DOHH2 (cell line): Measurements from ENCODE around the gene ADK.

Experiments used
- H3F3A ChIP-seq: fragments of 200-600 bp; sonication (generic), shearing (Covaris generic); 2 replicates; pipeline ENCODE4 v1.6.0; 2016; ENCODE audit warnings: antibody characterized with exemption, mild to moderate bottlenecking; ENCODE audit not compliant: control insufficient read depth, insufficient read depth
- H3K27ac ChIP-seq: fragments of 200-600 bp; sonication (generic); 2 replicates; pipeline ENCODE4 v1.5.1; 2014; ENCODE audit warnings: low read depth, mild to moderate bottlenecking, low read length, moderate library complexity
- H3K27me3 ChIP-seq: fragments of 200-600 bp; sonication (generic); 2 replicates; pipeline ENCODE4 v1.6.1; 2014; ENCODE audit warnings: mild to moderate bottlenecking, low read length, mixed read lengths; ENCODE audit not compliant: control insufficient read depth
- H3K36me3 ChIP-seq: fragments of 200-600 bp; sonication (generic); 2 replicates; pipeline ENCODE4 v1.6.1; 2014; ENCODE audit warnings: mild to moderate bottlenecking, low read length, moderate library complexity, mixed read lengths; ENCODE audit not compliant: control insufficient read depth
- H3K4me1 ChIP-seq: fragments of 200-600 bp; sonication (generic); 2 replicates; pipeline ENCODE4 v1.6.1; 2014; ENCODE audit warnings: mild to moderate bottlenecking, low read length, mixed read lengths; ENCODE audit not compliant: control insufficient read depth
- H3K4me2 ChIP-seq: fragments of 200-600 bp; sonication (generic); 2 replicates; pipeline ENCODE4 v1.6.0; 2014; ENCODE audit warnings: mild to moderate bottlenecking, low read length, moderate library complexity
- H3K4me3 ChIP-seq: fragments of 200-600 bp; sonication (generic); 2 replicates; pipeline ENCODE4 v1.5.1; 2014; ENCODE audit warnings: mild to moderate bottlenecking, low read length, mixed read lengths
- H3K79me2 ChIP-seq: fragments of 200-600 bp; sonication (generic); 2 replicates; pipeline ENCODE4 v1.6.1; 2014; ENCODE audit warnings: mild to moderate bottlenecking, low read length, mixed read lengths; ENCODE audit not compliant: control insufficient read depth
- H3K9me2 ChIP-seq: fragments of 200-600 bp; sonication (generic); replicated peaks from 2 replicates; pipeline ENCODE4 v1.6.1; 2014; ENCODE audit warnings: mild to moderate bottlenecking, low read length, mixed read lengths; ENCODE audit not compliant: control insufficient read depth
- H3K9me3 ChIP-seq: fragments of 200-600 bp; sonication (generic); 2 replicates; pipeline ENCODE4 v1.6.1; 2014; ENCODE audit warnings: antibody characterized with exemption, low read length, mixed read lengths; ENCODE audit not compliant: control insufficient read depth, insufficient read depth
- H4K20me1 ChIP-seq: fragments of 200-600 bp; sonication (generic); 2 replicates; pipeline ENCODE4 v1.6.0; 2014; ENCODE audit warnings: low read depth, mild to moderate bottlenecking, antibody characterized with exemption, low read length, moderate library complexity; ENCODE audit not compliant: control insufficient read depth, insufficient read depth
- CTCF ChIP-seq: fragments of 200-600 bp; sonication (generic); IDR thresholded peaks from one replicate; pipeline ENCODE4 v1.5.1; 2014; ENCODE audit warnings: antibody characterized with exemption, mild to moderate bottlenecking, low read depth, low read length; ENCODE audit not compliant: poor library complexity, severe bottlenecking
- EZH2phosphoT487 ChIP-seq: fragments of 200-600 bp; sonication (generic); IDR thresholded peaks from 2 replicates; pipeline ENCODE4 v1.6.1; 2017; ENCODE audit warnings: borderline replicate concordance, mild to moderate bottlenecking, antibody characterized with exemption, low read length, moderate library complexity, mixed read lengths

Gene ADK

GRCh38 chr10:74244807-74245206 lies 93.8 kb downstream of the ADK start:
- no peaks in the 10 kb centered on the region for H4K20me1 ChIP-seq
- no peak overlapping the region for H3K27ac ChIP-seq
- H3K9me2 ChIP-seq, result no peaks in the 10 kb centered on the region
- no peak overlapping the region for H3K4me2 ChIP-seq
- H3K4me1 ChIP-seq, result no peaks in the 10 kb centered on the region
- peaks cover 8% of the 10 kb centered on the region; the same call in 1 of the 2 replicates for H3K36me3 ChIP-seq
- H3F3A ChIP-seq, result 0 out of 2 replicates have a peak, but pooled peaks cover 5% of the 10 kb centered on the region
- no peaks in the 10 kb centered on the region for H3K9me3 ChIP-seq
- no peaks in the 10 kb centered on the region for H3K27me3 ChIP-seq
- no peak for TF ChIP-seq EZH2phosphoT487
- no peaks in the 10 kb centered on the region for H3K79me2 ChIP-seq
- no peak overlapping the region for H3K4me3 ChIP-seq

DNA sequence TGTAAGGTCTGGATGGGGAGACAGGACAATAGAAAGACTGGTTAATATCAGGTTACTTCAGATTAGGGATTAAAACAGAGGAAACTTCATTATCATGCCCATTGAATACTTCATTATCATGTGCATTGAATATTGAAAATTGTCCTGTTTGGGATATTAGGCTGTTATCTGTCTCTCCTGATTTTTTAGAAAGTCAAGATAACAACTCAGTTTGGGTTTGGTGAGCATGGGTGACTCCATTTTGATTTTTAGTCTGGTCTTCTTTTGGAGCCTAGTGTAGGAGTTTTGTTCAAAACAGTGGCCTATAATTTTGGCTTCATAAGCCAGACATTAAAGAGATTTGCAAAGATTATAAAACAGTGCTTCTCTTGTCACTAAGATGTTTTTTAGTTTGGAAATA lies 95.5 kb downstream of the ADK start:
- H4K20me1 ChIP-seq, result no peaks in the 10 kb centered on the region
- peaks cover 8% of the 10 kb centered on the region; the same call in 1 of the 2 replicates for H3K36me3 ChIP-seq
- 0 out of 2 replicates have a peak, but pooled peaks cover 5% of the 10 kb centered on the region for H3F3A ChIP-seq
- H3K4me1 ChIP-seq, result no peaks in the 10 kb centered on the region
- H3K9me3 ChIP-seq, result no peaks in the 10 kb centered on the region
- no peaks in the 10 kb centered on the region for H3K9me2 ChIP-seq
- H3K79me2 ChIP-seq, result no peaks in the 10 kb centered on the region
- no peak overlapping the region for H3K4me2 ChIP-seq
- no peak overlapping the region for H3K4me3 ChIP-seq
- no peak overlapping the region for H3K27ac ChIP-seq
- no peaks in the 10 kb centered on the region for H3K27me3 ChIP-seq
- TF ChIP-seq CTCF, result no peak
- TF ChIP-seq EZH2phosphoT487, result no peak

GRCh38 chr10:74249865-74250264 lies 98.8 kb downstream of the ADK start:
- H3K4me2 ChIP-seq, result no peak overlapping the region
- H3K9me3 ChIP-seq, result no peaks in the 10 kb centered on the region
- H4K20me1 ChIP-seq, result no peaks in the 10 kb centered on the region

GRCh38 chr10:74255214-74255613 lies 104.2 kb downstream of the ADK start:
- Histone ChIP-seq H3K4me1 (no peaks in the 10 kb centered on the region), H3K79me2 (no peaks in the 10 kb centered on the region), H3F3A (peaks cover 4% of the 10 kb centered on the region; the same call in 1 of the 2 replicates), H3K27ac (no peak overlapping the region), H3K9me3 (no peaks in the 10 kb centered on the region), H3K4me3 (no peak overlapping the region), H3K27me3 (no peaks in the 10 kb centered on the region), H3K4me2 (no peak overlapping the region), H4K20me1 (no peaks in the 10 kb centered on the region), H3K9me2 (no peaks in the 10 kb centered on the region), H3K36me3 (no peaks in the 10 kb centered on the region)
- no peak for TF ChIP-seq CTCF
- no peak for TF ChIP-seq EZH2phosphoT487

More at GRCh38 chr10:74249865-74250264, 98.8 kb downstream of the ADK start:
- no peak overlapping the region for H3K27ac ChIP-seq
- no peaks in the 10 kb centered on the region for H3K36me3 ChIP-seq
- no peak overlapping the region for H3K4me3 ChIP-seq
- no peaks in the 10 kb centered on the region for H3K79me2 ChIP-seq
- no peaks in the 10 kb centered on the region for H3K9me2 ChIP-seq
- no peaks in the 10 kb centered on the region for H3K27me3 ChIP-seq
- H3F3A ChIP-seq, result no peaks in the 10 kb centered on the region
- TF ChIP-seq EZH2phosphoT487, result no peak
- no peak for TF ChIP-seq CTCF
- H3K4me1 ChIP-seq, result no peaks in the 10 kb centered on the region
